Measurements from ENCODE around the gene HES6. TPM values are rescaled to one million over a fixed set of nuclear protein-coding genes. Genes with fewer than 3 reads are reported as not detected.

The HES6 gene
- total RNA-seq, 4 donors from 2014 or later = 10.9 to 49.1 (median 27.2) TPM

DNA sequence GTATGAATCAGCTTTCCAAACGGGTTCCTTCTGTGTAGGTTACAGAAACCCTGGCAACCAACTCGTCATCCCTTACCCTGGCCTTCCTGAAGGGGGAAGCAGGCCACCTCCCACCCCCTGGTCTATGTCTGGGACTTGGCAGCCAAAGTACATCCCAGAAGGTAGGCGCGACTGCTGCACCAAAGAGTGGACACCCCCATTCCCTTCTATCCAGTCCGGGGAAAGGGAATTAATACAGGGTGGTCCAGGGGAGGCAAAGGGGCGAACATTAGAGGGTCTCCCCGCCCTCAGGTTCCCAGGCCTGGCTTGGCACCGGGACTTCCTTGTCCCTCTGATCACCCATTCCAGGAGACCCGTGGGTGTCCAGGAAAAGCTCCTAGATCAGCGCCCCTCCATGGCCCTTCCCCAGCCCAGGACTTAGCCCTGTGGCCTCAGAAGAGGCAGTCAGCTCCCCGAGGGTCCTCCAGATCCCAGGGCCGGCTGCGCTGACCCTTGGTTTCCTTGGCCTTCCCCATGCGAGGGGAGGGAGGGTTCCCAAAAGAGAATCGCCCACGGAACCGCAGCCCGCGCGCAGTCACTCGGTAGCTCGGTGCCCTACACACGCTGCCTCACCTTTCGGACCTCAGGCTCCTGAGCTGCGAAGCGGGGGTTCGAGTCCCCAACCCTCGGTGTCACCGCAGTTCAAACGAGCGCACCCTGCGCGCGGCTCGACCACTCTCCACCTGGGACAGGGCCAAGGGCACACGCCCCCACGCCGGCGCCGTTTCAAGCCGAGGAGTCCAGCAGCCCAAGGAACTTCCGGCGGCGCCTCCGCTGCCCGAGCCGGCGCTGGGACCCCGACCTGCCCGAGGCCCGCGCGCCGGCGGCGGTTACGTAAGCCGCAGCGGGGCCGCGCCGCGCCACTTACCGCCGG lies 48.2 kb upstream of the HES6 start, which contains the start of gene PER2:
Gene PER2 (minus strand): TSS at position 874 of the 913 bp plus-strand sequence. CDS start 10,674 bp downstream, outside the sequence.
- ATAC-seq (peak; percentile 29 to 33), DNase-seq (peak; percentile 31 to 59)
- in situ Hi-C loops (cut with MboI; ENCODE audit: low sequenced_read_pairs in 4 of 4) (no loop called here), intact Hi-C loops (cut with DNase I; ENCODE audit: low total_unique reads) (loop anchor here (2.0 kb wide), 3 partner anchors 45 to 145 kb away; partner anchors contain the start of gene ILKAP)
- TF ChIP-seq, protein P1, sequence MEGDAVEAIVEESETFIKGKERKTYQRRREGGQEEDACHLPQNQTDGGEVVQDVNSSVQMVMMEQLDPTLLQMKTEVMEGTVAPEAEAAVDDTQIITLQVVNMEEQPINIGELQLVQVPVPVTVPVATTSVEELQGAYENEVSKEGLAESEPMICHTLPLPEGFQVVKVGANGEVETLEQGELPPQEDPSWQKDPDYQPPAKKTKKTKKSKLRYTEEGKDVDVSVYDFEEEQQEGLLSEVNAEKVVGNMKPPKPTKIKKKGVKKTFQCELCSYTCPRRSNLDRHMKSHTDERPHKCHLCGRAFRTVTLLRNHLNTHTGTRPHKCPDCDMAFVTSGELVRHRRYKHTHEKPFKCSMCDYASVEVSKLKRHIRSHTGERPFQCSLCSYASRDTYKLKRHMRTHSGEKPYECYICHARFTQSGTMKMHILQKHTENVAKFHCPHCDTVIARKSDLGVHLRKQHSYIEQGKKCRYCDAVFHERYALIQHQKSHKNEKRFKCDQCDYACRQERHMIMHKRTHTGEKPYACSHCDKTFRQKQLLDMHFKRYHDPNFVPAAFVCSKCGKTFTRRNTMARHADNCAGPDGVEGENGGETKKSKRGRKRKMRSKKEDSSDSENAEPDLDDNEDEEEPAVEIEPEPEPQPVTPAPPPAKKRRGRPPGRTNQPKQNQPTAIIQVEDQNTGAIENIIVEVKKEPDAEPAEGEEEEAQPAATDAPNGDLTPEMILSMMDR (IDR thresholded peaks at IDR 0.05 in 4 of 5, conservative IDR thresholded peaks at IDR 0.05 in 1 of 5) = peak in 1 of 5 experiments; percentile 27
- TF ChIP-seq POLR2A (IDR thresholded peaks at IDR 0.05) = no peak
- Histone ChIP-seq H3K4me3 (peak within 1 kb of the TSS; percentile 71 to 92 (median 74)), H3K4me1 (peaks cover 52 to 54% of the 10 kb centered on the region in 2 donors), H3K9me3 (no peaks in the 10 kb centered on the region), H3K36me3 (no peaks in the 10 kb centered on the region), H3K27ac (peak within 1 kb of the TSS; percentile 90 to 96 (median 92)), H3K27me3 (no peaks in the 10 kb centered on the region)

DNA sequence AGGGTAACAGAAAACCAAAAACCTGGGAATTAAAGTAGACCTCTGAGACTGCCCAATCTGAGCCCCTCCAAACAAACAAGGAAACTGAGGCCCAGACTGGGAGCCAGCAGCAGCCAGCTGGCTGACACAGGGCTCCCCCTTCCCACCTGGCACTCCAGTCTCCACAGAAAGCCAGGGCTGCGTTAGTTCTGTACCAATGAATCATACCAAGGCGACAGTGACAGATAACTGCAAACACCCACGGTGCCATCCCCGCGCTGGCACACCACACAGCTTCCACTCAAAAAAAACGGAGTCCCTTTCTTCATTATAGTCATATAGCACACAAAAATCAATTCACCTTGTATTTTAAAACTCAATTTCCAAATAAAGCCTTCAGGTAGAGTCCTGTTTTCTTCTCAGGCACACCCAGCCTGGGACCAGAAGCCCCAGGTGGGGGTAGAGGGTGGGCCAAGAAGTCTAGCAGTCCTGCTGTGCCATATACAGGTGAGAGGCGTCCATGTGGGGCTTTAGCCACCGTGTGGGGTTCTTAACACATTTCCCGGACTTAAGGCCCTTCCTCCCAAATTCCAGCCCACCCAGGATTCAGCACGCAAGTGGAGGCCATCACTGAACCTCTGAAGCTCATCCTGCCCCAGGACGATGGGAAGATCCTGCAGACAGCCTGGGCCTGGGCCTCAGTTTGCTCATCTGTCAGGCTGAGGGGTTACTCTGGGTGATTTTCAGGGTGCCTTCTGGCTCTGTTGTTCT lies 47.3 kb upstream of the HES6 start:
- Histone ChIP-seq H3K36me3 (no peaks in the 10 kb centered on the region), H3K4me1 (peaks cover 59% of the 10 kb centered on the region in 2 donors), H3K27me3 (no peaks in the 10 kb centered on the region), H3K4me3 (peak overlapping the region; percentile 60 to 92 (median 72)), H3K27ac (peak overlapping the region; percentile 90 to 96 (median 92)), H3K9me3 (no peaks in the 10 kb centered on the region)
- in situ Hi-C loops (cut with MboI; ENCODE audit: low sequenced_read_pairs in 4 of 4) = no loop called here
- no peak for TF ChIP-seq POLR2A (IDR thresholded peaks at IDR 0.05)
- TF ChIP-seq, protein P1 (IDR thresholded peaks at IDR 0.05 in 4 of 5, conservative IDR thresholded peaks at IDR 0.05 in 1 of 5) = peak in 1 of 5 experiments; percentile 2
- ATAC-seq (peak; percentile 47 to 57), DNase-seq (peak; percentile 48 to 64)
- intact Hi-C loops (cut with DNase I; ENCODE audit: low total_unique reads) = loop anchor here (2.0 kb wide), 1 partner anchor 44 kb away; no protein-coding TSS in a partner anchor

DNA sequence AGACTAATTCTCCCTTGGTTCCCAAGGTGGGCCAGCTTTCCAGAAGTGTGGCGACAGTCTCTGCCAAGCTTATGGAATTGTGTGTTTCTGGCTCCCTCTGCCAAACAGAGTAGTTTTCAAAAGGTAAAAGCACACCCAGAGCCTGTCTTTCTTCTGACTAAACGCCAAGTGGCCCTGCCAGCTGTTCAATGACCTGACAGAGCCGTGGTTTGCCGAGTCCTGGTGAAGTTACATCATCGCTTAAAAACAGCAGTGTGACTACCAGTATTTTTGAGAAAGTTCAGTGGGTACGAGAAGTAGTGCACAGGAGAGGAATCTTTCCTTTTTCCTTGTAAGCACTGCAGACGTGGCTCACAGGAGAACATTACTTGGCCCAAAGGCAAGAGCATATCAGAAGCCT lies 46.7 kb upstream of the HES6 start:
- Histone ChIP-seq H3K27me3 (no peaks in the 10 kb centered on the region), H3K4me3 (peak overlapping the region; percentile 60 to 92 (median 72)), H3K9me3 (no peaks in the 10 kb centered on the region), H3K27ac (peak overlapping the region; percentile 90 to 96 (median 92)), H3K36me3 (no peaks in the 10 kb centered on the region), H3K4me1 (peaks cover 59 to 64% of the 10 kb centered on the region in 2 donors)
- intact Hi-C loops (cut with DNase I; ENCODE audit: low total_unique reads) (loop anchor here (2.0 kb wide), 1 partner anchor 44 kb away; no protein-coding TSS in a partner anchor), in situ Hi-C loops (cut with MboI; ENCODE audit: low sequenced_read_pairs in 4 of 4) (no loop called here)
- peak; percentile 81 to 88 for DNase-seq
- TF ChIP-seq, protein P1 (IDR thresholded peaks at IDR 0.05 in 4 of 5, conservative IDR thresholded peaks at IDR 0.05 in 1 of 5) = peak in 3 of 5 experiments; percentile 9 to 25 (median 22)
- peak in 1 of 2 donors; percentile 37 for TF ChIP-seq POLR2A (IDR thresholded peaks at IDR 0.05)
- ATAC-seq = peak; percentile 66 to 67

DNA sequence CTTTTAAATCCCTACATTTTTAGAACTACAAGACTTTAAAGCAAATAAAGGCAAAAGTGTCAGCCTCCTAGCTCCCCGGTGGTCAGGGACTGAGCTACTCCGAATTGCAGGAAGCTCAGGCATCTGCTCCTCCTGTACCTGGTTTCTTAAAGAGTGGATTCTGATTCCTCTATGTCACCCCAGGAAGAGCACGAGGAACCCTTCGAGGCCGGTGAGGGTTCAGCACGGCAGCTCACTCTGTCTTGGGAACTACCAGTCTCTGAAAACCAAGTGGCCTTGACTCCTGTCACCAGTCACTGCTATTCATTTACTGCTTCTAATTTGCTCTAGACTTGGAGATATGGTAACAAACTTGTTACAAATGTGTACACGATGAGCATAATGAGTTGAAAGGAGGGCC lies 46.3 kb upstream of the HES6 start:
- no peak for TF ChIP-seq POLR2A (IDR thresholded peaks at IDR 0.05)
- TF ChIP-seq, protein P1 (IDR thresholded peaks at IDR 0.05 in 4 of 5, conservative IDR thresholded peaks at IDR 0.05 in 1 of 5) = no peak
- ATAC-seq = no peak
- intact Hi-C loops (cut with DNase I; ENCODE audit: low total_unique reads) = loop anchor here (2.0 kb wide), 1 partner anchor 43 kb away; no protein-coding TSS in a partner anchor
- in situ Hi-C loops (cut with MboI; ENCODE audit: low sequenced_read_pairs in 4 of 4) = no loop called here
- DNase-seq = no peak
- H3K36me3 ChIP-seq = no peaks in the 10 kb centered on the region
- no peaks in the 10 kb centered on the region for H3K27me3 ChIP-seq
- peaks cover 59 to 68% of the 10 kb centered on the region in 2 donors for H3K4me1 ChIP-seq
- H3K4me3 ChIP-seq = peak overlapping the region in 2 of 4 donors; percentile 15 to 72
- H3K9me3 ChIP-seq = no peaks in the 10 kb centered on the region
- H3K27ac ChIP-seq = peak overlapping the region; percentile 90 to 96 (median 92)

Data from gastrocnemius medialis (tissue), 4 donors.